Mesodermal cell (in vitro differentiated cells): ENCODE measurements around the gene TRIM54. TPM values are rescaled to one million over a fixed set of nuclear protein-coding genes. Genes with fewer than 3 reads are reported as not detected.

Experiments
- H3K27ac ChIP-seq: 2 replicates; pipeline ENCODE4 v1.7.0; 2013; ENCODE audit warnings: mild to moderate bottlenecking, low read depth, low read length, moderate library complexity; ENCODE audit not compliant: severe bottlenecking
- H3K36me3 ChIP-seq: 2 replicates; pipeline ENCODE4 v1.7.1; 2013; ENCODE audit warnings: mild to moderate bottlenecking, low read length, moderate library complexity; ENCODE audit not compliant: control insufficient read depth, insufficient read depth
- H3K4me1 ChIP-seq: one replicate; pipeline ENCODE4 v1.7.1; 2013; ENCODE audit warnings: mild to moderate bottlenecking, low read length; ENCODE audit not compliant: insufficient read depth, control insufficient read depth, poor library complexity, severe bottlenecking
- H3K4me3 ChIP-seq: 2 replicates; pipeline ENCODE4 v1.7.0; 2013; ENCODE audit warnings: low read length, control low read depth, mild to moderate bottlenecking; ENCODE audit not compliant: insufficient read depth, poor library complexity, severe bottlenecking; ENCODE audit errors: extremely low read depth
- H3K9me3 ChIP-seq: 2 replicates; pipeline ENCODE4 v1.7.1; 2013; ENCODE audit warnings: mild to moderate bottlenecking, low read length, moderate library complexity; ENCODE audit not compliant: control insufficient read depth
- WGBS, 2 experiments: methylation state at CpG; one replicate each; pipeline ENCODE4 v1.1.5; 2013; ENCODE audit warnings: missing lambda C conversion rate in 2 of 2; ENCODE audit not compliant: insufficient coverage in 2 of 2; 5-methylcytosine and 5-hydroxymethylcytosine counted together
- polyA plus RNA-seq, 2 experiments: library from polyadenylated mRNA; stranded (reverse); fragments of 50-300 nt; gene quantifications; one replicate each; pipeline ENCODE4 v1.2.3, GENCODE V29; 2013

TRIM54 gene, protein sequence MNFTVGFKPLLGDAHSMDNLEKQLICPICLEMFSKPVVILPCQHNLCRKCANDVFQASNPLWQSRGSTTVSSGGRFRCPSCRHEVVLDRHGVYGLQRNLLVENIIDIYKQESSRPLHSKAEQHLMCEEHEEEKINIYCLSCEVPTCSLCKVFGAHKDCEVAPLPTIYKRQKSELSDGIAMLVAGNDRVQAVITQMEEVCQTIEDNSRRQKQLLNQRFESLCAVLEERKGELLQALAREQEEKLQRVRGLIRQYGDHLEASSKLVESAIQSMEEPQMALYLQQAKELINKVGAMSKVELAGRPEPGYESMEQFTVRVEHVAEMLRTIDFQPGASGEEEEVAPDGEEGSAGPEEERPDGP
- not detected for polyA plus RNA-seq (2013, experiment 1 of 2)
- not detected for polyA plus RNA-seq (2013, experiment 2 of 2)

DNA sequence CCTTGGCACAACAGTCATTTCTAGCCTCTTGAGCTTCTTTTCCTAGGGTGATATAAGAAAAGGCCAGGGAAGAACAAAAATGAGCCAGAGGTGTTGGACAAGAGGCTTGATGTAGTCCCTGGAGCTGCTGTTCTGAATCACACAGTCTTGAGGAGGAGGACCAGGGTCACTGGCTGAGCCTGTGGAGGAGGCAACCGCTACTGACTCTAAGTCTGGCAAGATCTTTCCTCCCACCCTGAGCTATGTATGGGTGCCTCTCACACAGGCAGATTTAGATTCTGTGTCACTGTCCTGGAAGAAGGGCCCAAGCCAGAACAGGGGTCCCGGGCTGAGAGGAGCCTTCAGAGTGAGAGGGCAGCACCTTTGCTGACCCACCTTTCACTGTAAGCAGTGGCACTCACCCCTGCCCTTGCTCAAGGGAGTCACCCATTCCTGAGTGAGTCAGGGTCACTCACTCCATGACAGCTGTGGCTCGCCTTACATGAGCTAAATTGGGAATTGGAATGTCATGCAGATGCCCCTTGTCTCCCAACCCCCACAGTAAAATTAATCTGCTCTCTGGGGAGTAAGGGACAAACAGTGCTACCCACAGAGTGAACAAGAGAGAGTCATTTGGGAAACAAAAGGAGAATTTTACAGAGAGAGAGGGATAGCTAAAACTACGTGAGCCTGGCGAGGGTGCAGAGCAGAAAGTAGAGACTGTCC, at the start of gene TRIM54:
Gene TRIM54, plus strand, starts transcription at position 575 of the 705 bp plus-strand sequence. CDS start 303 bp downstream, outside the sequence.
- 55 to 57% methylated on average over 4 of the region's 5 CpGs for WGBS, 2 experiments
- Histone ChIP-seq H3K4me3 (no peak within 1 kb of the TSS), H3K4me1 (peaks cover 12% of the 10 kb centered on the region), H3K27ac (no peak within 1 kb of the TSS), H3K9me3 (no peaks in the 10 kb centered on the region), H3K36me3 (no peaks in the 10 kb centered on the region)

DNA sequence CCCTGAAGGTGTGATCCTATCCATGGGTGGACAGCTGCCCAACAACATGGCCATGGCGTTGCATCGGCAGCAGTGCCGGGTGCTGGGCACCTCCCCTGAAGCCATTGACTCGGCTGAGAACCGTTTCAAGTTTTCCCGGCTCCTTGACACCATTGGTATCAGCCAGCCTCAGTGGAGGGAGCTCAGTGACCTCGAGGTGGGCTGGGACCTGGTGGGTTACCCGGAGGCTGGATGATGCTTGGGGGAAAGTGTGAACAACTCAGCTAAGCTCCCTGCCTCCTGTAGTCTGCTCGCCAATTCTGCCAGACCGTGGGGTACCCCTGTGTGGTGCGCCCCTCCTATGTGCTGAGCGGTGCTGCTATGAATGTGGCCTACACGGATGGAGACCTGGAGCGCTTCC, 48.9 kb upstream of the TRIM54 start:
- Histone ChIP-seq H3K4me3 (no peak overlapping the region), H3K9me3 (no peaks in the 10 kb centered on the region), H3K4me1 (no peaks in the 10 kb centered on the region), H3K27ac (no peak overlapping the region), H3K36me3 (peaks cover 88% of the 10 kb centered on the region)
- WGBS, 2 experiments: 97 to 98% methylated on average over 12 to 14 of the region's 14 CpGs

DNA sequence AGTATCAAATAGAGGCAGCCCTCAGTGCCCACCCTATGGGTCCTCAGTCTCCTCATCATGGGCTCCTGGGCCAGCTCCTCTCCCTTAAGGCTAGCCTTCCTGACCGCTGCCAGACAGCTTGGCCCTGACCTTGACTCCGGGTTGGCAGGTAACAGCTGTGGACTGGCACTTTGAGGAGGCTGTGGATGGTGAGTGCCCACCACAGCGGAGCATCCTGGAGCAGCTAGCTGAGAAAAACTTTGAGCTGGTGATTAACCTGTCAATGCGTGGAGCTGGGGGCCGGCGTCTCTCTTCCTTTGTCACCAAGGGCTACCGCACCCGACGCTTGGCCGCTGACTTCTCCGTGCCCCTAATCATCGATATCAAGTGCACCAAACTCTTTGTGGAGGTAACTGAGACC, 46.1 kb upstream of the TRIM54 start:
- Histone ChIP-seq H3K4me3 (no peak overlapping the region), H3K9me3 (no peaks in the 10 kb centered on the region), H3K36me3 (peaks cover 93% of the 10 kb centered on the region), H3K4me1 (no peaks in the 10 kb centered on the region), H3K27ac (no peak overlapping the region)
- WGBS, 2 experiments: 96 to 100% methylated on average over 9 to 12 of the region's 12 CpGs

DNA sequence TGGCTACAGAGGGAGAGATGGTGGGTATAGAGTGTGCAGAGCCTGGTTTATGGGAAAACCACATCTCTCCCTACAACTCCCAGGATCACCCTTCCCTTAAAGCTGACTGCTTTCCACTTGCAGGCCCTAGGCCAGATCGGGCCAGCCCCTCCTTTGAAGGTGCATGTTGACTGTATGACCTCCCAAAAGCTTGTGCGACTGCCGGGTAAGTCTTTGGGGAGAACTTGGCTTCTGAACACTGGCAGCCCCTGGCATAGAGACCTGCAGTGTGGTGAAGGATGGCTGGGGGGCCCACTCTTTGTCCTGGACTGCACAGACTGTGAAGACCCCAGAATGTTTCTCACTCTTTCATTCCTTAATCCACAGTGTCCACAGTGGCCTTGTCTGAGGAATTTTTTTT, 45.6 kb upstream of the TRIM54 start:
- Histone ChIP-seq H3K36me3 (peaks cover 93% of the 10 kb centered on the region), H3K4me3 (no peak overlapping the region), H3K9me3 (no peaks in the 10 kb centered on the region), H3K27ac (no peak overlapping the region), H3K4me1 (no peaks in the 10 kb centered on the region)
- 92 to 93% methylated on average over 3 of the region's 3 CpGs for WGBS, 2 experiments

DNA sequence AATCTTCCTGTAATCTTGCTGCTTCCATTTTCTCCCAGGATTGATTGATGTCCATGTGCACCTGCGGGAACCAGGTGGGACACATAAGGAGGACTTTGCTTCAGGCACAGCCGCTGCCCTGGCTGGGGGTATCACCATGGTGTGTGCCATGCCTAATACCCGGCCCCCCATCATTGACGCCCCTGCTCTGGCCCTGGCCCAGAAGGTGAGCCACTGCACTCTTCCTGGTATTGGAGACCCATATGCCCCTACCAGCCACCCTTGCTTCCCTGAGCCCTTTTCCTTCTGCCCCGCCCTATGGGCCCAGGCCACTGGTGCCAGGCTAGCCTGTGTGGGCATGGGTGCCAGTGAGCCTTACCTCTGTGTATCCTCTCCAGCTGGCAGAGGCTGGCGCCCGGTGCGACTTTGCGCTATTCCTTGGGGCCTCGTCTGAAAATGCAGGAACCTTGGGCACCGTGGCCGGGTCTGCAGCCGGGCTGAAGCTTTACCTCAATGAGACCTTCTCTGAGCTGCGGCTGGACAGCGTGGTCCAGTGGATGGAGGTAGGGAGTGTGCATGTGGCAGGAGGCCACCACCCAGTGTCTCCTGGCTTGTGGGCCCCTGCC, 44.8 kb upstream of the TRIM54 start:
- H3K4me1 ChIP-seq: no peaks in the 10 kb centered on the region
- no peak overlapping the region for H3K27ac ChIP-seq
- no peak overlapping the region for H3K4me3 ChIP-seq
- no peaks in the 10 kb centered on the region for H3K9me3 ChIP-seq
- WGBS, 2 experiments: 94 to 99% methylated on average over 13 to 15 of the region's 15 CpGs
- peaks cover 93% of the 10 kb centered on the region for H3K36me3 ChIP-seq

DNA sequence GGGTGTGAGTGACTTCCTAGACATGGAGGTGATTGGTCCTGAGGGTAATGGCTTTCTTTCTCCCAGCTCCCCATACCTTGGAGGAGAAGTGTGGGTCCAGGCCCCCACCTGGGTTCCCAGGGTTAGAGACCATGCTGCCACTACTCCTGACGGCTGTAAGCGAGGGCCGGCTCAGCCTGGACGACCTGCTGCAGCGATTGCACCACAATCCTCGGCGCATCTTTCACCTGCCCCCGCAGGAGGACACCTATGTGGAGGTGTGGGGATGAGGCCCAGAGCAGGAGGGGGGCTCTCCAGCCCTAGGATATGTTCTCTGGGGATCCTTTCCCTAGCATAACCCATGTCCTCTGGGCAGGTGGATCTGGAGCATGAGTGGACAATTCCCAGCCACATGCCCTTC, 43.3 kb upstream of the TRIM54 start:
- Histone ChIP-seq H3K4me3 (no peak overlapping the region), H3K36me3 (peaks cover 93% of the 10 kb centered on the region), H3K4me1 (no peaks in the 10 kb centered on the region), H3K9me3 (no peaks in the 10 kb centered on the region), H3K27ac (no peak overlapping the region)
- WGBS, 2 experiments: 99 to 100% methylated on average over 3 to 8 of the region's 8 CpGs

DNA sequence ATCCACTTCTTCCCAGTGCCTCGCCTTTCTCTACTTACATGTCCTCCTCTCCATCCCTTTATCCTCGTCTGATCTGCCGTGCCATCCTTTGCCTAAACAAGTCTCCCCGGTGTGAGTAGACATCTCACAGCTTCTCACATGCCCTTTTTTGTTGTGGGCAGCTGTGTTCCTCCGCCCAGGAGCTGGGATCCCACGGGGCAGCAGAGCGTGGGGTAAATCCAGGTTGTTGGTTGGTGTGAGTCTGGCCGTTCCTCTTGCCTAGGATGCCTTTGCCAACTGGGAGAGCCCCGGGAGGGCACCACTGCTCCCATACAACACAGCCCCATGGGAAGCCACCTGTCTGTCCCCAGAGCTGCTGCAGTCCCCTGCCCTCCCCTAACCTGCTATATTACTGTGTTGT, 41.8 kb upstream of the TRIM54 start:
- WGBS, 2 experiments: 93 to 100% methylated on average over 3 to 5 of the region's 9 CpGs

DNA sequence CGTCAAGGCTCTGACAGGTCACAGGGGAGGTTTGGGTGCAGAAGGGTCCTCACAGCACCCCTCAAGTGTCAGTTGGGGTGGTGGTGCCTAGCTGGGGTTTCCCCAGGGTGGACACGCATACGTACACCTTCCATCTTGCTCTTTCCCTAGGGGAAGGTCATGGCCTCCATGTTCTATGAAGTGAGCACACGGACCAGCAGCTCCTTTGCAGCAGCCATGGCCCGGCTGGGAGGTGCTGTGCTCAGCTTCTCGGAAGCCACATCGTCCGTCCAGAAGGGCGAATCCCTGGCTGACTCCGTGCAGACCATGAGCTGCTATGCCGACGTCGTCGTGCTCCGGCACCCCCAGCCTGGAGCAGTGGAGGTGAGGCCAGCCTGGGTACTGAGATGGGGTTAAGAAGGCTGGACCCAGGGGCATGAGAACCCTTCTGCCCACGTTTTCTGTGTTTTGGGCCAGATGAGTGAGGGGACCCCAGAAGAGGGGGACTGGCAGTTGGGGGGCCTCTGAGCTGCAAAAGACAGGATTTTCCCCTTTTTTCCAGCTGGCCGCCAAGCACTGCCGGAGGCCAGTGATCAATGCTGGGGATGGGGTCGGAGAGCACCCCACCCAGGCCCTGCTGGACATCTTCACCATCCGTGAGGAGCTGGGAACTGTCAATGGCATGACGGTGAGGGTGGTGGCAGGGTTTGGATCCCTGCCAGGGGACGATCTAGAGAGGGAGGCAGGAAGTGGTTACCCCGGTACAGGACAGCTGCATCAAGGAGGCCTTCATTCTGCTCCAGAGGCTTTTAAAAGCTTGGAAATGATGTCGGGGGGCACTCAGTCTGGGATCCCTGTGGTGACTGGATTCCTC, 40.2 kb upstream of the TRIM54 start:
- no peak overlapping the region for H3K4me3 ChIP-seq
- WGBS, 2 experiments: 95 to 96% methylated on average over 20 to 24 of the region's 24 CpGs
- peaks cover 69% of the 10 kb centered on the region for H3K36me3 ChIP-seq
- H3K27ac ChIP-seq: no peak overlapping the region
- no peaks in the 10 kb centered on the region for H3K9me3 ChIP-seq
- H3K4me1 ChIP-seq: no peaks in the 10 kb centered on the region

More for the DNA sequence above, 41.8 kb upstream of the TRIM54 start:
- Histone ChIP-seq H3K27ac (no peak overlapping the region), H3K36me3 (peaks cover 85% of the 10 kb centered on the region), H3K9me3 (no peaks in the 10 kb centered on the region), H3K4me3 (no peak overlapping the region), H3K4me1 (no peaks in the 10 kb centered on the region)

DNA sequence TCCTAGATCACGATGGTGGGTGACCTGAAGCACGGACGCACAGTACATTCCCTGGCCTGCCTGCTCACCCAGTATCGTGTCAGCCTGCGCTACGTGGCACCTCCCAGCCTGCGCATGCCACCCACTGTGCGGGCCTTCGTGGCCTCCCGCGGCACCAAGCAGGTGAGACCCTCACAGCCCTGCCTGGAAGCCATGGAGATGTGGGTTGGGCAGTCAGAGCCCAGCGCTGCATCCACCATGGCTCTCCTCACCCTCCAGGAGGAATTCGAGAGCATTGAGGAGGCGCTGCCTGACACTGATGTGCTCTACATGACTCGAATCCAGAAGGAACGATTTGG, 39.6 kb upstream of the TRIM54 start:
- H3K4me1 ChIP-seq: no peaks in the 10 kb centered on the region
- peaks cover 63% of the 10 kb centered on the region for H3K36me3 ChIP-seq
- 95 to 98% methylated on average over 9 to 16 of the region's 16 CpGs for WGBS, 2 experiments
- H3K9me3 ChIP-seq: no peaks in the 10 kb centered on the region
- no peak overlapping the region for H3K4me3 ChIP-seq
- H3K27ac ChIP-seq: no peak overlapping the region

DNA sequence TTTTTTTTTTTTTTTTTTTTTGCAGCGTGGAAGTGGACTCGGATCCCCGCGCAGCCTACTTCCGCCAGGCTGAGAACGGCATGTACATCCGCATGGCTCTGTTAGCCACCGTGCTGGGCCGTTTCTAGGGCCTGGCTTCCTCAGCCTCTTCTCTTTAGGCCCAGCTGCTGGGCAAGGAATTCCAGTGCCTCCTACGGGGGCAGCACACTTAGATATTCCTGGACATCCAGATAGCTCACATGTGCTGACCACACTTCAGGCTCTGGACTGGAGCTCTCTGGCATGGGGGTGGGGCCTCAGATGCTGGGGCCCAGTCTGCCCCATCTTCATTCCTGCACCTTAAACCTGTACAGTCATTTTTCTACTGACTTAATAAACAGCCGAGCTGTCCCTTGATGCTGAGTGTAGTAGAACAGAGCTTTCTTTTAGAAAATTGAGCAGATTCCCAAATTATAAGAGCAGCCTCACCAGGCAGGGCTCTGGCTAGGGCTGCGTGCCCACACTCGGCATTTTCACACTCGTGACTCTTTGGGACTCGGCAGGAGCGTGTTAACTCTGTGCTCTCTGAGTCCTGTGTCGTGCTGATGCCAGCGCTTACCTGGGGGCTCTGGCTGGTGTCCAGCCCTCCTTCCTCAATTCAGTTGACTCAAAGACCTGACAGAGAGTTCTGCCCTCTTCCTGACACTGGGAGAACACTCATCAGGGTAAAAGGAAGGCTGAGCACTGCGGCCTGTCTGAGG, 38.7 kb upstream of the TRIM54 start:
- 96 to 98% methylated on average over 17 to 18 of the region's 19 CpGs for WGBS, 2 experiments
- H3K27ac ChIP-seq: no peak overlapping the region
- no peaks in the 10 kb centered on the region for H3K4me1 ChIP-seq
- H3K9me3 ChIP-seq: no peaks in the 10 kb centered on the region
- H3K36me3 ChIP-seq: peaks cover 53% of the 10 kb centered on the region
- no peak overlapping the region for H3K4me3 ChIP-seq
